Stimulated activated CD4-positive, alpha-beta T cell treated with anti-CD3 and anti-CD28 coated beads, Interleukin-2, amount 100 ng/mL, for 48 hours (primary cell): Measurements from ENCODE around the gene MEGF10.

ENCODE experiments used
- DNase-seq, 2 donors: peaks; one replicate each; pipeline ENCODE4 v3.0.0-alpha.2; 2020

MEGF10 gene

DNA sequence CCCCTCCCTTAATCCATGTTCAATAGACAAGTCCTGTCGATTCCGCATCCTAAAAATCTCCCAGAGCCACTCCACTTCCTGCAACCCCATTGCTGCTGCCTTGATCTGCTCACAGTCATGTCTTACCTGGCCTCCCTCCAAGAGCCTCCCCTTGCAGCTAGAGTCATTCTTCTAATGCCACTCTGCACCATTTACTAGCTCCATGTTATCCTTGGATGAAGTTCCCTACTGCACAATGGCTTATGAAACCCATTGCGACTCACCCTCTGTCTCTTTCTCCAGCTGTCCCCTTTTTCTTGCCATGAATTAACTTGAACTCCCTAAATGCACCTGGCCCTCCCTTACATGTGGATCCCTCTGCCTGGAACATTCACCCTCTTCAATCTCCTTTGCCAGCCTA is 39.5 kb downstream of the MEGF10 start:
- no peak for DNase-seq

DNA sequence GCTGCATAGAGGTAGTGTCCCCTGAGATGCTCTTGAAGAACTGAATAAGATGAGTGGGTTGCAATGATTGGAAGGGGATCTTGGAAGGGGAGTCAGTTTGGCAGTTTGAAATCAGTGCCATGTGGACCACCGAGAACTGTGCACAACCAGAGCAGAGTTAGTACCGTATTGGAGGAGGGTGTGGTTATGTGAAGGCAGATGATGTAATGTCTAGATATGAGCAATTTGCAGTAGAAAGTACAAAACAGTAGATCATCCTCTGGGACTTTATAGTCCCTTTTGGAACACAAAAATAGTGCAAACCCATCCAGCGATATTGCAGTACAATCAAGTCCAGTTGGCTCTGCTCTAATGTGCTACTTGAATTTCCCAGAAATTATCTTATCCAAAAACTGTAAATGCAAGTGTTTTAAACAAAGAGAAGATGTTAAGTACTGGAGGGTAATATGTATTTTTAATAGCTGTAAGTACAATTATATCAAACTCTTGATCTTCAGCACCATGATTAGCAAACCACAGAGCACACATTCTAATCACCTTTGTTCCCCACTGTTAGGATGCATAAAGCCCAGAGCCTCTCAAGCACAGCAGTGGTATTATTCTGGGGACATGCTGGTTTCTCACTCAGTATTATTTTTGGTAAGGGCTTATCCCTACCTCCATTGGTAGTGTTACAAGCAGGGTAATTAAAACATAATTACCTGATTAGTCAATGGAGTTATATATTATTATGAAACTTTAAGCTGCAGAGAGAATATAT is 41.5 kb downstream of the MEGF10 start:
- DNase-seq = no peak

- no peak for DNase-seq
Observed at GRCh38 chr5:127333483-127333882, 42.9 kb downstream of the MEGF10 start.

GRCh38 chr5:127335381-127335780 is 44.8 kb downstream of the MEGF10 start:
- DNase-seq = no peak

- no peak for DNase-seq
Observed at GRCh38 chr5:127337876-127338275, 47.3 kb downstream of the MEGF10 start.

GRCh38 chr5:127338501-127338900 is 47.9 kb downstream of the MEGF10 start:
- DNase-seq = no peak

- DNase-seq = no peak
Observed at GRCh38 chr5:127340606-127341005, 50.0 kb downstream of the MEGF10 start.

DNA sequence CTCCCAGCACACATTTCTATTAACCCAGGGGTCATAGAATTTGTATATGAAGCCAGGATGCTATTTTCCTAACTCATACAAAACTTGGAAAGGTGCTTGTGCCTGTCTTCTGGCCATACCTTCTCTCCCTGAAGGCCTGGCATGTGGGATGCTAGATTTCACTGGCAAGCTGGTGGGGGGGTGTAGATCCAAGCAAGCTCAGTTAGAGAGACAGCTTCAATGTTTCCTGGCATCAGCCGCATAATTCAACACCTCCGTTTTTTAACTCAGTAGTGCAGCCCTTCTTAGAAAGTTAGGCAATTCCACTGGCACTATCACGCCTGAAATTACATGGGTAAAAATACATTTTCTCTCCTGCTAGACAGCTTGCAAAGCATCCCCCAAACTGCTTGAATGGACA is 51.8 kb downstream of the MEGF10 start:
- no peak for DNase-seq

DNA sequence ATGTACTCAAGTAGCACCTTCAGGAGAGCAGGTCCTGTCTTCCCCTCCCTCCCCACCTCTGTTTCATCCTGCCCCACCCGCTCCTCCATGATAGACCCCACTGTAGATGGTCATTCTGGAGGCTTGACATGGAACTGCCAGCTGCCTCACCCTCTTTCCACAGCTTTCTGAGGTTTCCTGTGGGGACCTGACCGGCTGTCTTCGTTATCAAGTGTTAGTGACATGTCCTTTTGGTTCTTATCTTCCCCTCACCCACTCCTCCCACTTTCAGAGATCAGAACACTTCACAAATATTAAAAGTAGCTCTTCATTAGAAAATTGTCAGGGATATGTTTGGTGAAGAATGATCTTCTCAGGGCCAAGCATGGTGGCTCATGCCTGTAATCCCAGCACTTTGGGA is 52.7 kb downstream of the MEGF10 start:
- DNase-seq = no peak

DNA sequence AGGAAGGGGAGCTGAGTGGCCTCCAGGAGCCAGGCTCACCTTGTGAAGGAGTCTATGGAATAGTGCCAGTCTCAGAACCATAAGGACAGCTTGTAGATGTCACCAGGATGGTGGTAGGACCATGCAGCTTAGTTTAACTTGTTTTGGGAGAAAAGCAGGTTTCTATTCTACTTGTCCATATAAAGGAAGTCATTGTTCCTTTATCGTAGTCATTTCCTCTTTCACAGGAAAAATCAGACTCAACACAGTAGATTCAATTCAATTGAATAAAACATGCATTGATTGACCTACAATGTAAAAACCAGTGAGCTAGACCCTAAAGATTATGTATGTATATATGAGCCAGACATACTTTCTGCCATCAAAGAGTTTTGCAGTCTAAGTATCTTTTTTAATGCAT is 53.3 kb downstream of the MEGF10 start:
- DNase-seq = no peak

DNA sequence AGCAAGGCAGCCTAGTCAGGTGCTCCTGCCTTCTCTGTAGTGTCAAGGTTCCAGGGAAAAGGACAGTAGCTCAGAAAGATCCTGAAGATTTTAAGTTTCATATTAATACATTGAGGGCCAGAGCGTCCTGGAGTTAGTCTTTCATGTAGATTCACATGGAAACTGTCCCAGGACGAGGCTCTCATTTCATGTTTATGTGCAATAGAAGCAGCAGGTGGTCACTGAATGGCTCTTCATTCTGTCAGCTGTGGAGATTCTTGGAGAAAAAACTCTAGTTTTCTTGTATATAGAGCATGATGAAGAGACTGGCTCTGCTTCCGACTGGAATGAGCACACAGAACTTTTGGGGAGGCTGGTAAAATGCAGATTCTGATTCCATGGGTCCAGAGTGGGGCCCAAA is 54.3 kb downstream of the MEGF10 start:
- no peak for DNase-seq

GRCh38 chr5:127351418-127351817 is 60.8 kb downstream of the MEGF10 start:
- no peak for DNase-seq

GRCh38 chr5:127352068-127352467 is 61.5 kb downstream of the MEGF10 start:
- no peak for DNase-seq

- DNase-seq = no peak
Observed at GRCh38 chr5:127353327-127353726, 62.7 kb downstream of the MEGF10 start.

GRCh38 chr5:127353796-127354195 is 63.2 kb downstream of the MEGF10 start:
- no peak for DNase-seq

- DNase-seq = no peak
Observed at GRCh38 chr5:127355337-127355736, 64.7 kb downstream of the MEGF10 start.

- no peak for DNase-seq
Observed at GRCh38 chr5:127358284-127358683, 67.7 kb downstream of the MEGF10 start.

- DNase-seq = no peak
Observed at GRCh38 chr5:127358740-127359139, 68.1 kb downstream of the MEGF10 start.

DNA sequence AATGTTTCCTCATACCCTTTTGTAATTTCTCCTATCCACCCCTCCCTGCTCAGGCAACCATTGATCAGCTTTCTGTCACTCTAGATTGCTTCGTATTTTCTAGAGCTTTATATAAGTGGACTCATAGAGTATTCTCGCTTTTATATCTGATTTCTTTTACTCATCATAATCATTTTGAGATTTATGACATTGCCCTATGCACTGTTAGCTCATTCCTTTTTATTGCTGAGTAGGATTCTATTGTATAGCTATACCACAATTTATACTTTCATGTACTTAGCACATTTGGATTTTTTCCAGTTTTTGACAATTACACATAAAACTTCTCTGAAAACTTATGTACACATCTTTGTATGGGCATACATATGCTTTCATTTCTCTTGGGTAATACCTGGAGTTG is 68.9 kb downstream of the MEGF10 start:
- DNase-seq = no peak

- DNase-seq = no peak
Observed at GRCh38 chr5:127363403-127363802, 72.8 kb downstream of the MEGF10 start.

DNA sequence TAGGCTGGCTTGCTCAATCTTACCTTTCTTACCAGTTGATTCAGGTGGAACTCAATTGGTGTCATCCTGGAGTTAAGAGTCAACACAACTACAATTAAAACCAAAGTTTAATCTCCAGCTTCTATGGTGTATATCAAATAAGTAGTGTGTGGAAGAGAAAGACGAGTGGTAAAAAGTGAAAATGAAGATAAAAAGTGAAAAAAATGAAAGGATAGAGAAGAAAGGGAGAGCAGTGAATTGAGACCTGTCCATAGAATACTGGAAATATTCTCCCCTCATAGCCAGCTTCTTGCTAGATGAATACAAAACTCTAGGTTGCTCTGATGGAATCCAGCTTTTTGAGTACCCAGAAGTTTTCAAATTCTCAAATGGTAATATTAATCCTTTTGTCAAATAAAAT is 76.4 kb downstream of the MEGF10 start:
- no peak for DNase-seq

DNA sequence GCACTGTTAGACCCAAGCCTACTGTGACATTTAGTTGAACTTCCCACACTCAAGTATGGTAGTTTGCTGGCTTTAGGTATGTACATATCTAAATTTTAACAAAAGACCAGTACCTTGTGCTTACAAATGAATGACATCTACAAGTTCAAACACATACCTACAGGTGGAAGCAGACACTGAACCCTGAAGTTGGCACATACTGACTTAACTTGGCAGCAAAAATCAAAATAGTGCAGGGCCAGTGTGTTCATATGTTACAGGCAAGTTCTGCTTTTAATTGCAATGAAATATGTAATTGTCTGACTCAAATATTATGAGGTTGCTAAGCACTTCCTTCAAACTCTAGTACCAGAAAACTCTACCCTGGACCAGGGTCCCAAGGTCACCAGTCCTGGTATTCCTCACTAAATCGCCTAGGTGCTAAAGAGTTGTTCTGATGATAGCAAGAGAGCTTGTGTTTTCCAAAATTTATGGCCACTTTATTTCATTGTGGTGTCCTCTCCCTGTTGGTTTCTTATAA is 77.4 kb downstream of the MEGF10 start:
- DNase-seq = no peak

DNA sequence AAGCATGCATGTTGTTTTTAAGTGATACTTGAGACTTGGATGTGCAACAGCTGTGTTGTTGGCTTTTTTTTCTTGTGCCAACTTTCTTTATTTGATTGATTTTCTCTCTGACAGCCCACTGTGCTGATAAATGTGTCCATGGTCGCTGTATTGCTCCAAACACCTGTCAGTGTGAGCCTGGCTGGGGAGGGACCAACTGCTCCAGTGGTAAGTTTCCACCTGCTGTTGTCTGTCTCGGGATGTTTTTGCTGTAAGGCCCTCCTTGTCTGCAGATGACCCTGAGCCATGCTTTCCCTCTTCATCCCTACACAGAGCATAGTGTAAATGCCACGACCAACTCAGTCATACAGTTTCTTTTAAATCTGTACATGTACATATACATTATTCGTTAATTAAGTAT is 79.2 kb downstream of the MEGF10 start:
- DNase-seq = no peak

DNA sequence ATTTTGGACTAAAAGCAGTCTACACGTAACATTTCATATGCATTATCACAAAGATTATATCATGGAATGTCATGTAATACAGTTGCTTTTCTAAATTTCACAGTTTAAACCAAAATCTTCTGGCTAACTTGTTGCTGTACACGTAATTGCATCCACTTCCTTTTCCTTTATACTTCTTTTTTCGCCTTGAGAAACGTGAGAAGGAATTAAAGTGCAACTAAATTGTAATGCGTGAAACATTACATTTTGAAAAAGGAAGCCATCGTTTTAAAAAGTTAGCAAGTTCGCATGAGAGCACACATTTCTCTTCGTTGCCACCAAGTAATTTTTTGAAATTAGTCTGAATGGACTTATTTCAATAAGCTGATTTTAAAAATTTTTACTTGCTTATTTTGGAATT is 80.0 kb downstream of the MEGF10 start:
- no peak for DNase-seq

DNA sequence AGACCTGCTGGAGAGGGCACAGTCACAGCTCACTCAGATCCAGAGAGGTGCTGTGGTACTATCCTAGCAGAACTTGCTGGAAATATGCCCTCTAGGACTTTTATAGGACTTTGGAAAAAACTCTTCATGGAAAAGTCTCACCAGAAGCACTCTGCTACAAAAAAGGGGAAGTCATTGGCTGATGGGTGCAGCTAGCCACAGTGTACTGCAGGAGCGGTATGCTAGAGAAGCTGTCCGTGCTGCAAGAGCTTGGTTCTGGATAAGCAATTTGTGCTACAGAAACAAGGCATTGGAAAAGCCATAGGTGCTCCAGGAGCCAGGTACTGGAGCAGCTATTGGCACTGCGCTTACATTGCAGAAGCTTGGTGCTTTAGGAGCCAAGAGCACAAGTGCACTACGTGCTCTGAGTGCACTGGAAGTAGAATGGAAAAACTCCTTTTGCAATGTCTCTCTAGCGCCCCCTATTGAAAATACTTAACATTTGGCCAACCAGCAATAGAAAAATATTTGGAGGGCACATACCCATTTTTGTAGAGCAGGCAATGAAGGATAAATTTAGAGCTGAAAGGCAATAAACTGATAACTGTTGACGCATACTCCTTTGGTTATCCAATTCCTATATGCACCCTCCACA is 83.4 kb downstream of the MEGF10 start:
- DNase-seq = no peak
